Measurements from ENCODE around the gene IQSEC2.

Gene IQSEC2

DNA sequence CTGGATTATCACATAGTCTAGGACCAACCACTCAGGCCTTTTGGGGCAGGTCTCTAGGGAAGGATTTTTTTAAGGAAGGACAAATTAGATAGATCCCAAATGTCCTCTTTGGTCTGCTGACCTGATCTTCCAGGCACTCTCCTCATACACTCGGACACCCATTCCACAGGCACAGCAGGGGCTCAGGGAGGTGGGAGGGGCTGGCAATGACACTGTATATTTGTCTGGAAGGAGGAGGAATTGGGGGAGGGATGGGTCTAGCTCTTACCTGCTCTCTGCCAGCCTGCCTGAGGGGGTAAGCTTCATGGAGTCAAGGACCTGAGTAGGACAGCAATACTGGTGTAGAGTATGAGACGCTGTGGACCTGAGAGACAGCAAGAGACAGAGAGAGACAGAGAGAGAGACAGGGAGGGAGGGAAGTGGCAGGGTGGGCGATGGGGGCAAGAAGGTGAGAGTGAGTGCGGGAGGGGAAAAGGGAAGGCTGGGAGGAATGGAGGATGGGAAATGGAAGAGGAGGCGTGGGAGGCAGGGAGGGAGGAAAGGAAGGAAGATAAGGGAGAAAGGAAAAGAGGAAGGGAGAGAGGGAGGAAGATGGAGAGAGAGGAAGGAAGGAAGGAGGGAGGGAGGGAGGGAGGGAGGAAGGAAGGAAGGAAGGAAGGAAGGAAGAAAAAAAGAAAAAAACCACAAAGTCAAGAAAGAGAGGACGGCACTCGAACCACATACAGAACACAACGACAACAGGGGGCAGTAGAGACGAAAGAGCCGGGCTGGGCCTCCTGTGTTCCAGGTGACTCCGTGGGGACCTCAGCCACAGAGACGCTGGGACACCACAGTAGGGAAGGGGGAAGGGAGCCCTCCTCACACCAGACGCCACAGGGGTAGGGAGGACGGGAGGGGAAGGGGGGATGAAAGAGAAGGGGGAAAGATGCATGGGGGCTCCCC, 1.8 kb downstream of the IQSEC2 start:
- FAIRE-seq (no peak), DNase-seq (ENCODE audit: insufficient read length, low spot score) (no peak)

DNA sequence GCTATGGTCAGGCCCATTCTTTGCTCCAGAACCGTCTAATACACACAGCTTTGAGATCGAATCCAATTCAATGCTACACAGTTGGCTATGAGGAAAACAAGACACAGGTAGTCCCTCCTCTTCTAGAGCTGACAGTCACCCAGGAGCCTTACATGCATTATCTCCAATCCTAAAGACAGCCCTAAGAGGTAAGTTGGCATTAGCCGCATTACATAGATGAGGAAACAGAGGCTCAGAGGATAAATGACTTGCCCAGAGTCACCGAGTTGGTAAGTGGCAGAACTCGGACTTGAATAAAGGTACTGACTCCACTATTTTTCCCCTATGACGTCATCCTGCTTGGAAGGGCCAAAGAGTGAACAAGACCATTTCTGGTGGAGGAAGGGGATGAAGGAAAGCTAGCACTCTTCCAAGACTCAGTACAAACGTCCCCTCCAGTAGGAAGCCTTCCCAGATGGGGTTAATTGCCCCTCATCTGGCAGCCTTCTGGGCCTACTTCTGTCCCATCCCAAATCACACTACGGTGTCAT, 8.5 kb downstream of the IQSEC2 start:
- FAIRE-seq (no peak), DNase-seq (ENCODE audit: insufficient read length, low spot score) (no peak)

DNA sequence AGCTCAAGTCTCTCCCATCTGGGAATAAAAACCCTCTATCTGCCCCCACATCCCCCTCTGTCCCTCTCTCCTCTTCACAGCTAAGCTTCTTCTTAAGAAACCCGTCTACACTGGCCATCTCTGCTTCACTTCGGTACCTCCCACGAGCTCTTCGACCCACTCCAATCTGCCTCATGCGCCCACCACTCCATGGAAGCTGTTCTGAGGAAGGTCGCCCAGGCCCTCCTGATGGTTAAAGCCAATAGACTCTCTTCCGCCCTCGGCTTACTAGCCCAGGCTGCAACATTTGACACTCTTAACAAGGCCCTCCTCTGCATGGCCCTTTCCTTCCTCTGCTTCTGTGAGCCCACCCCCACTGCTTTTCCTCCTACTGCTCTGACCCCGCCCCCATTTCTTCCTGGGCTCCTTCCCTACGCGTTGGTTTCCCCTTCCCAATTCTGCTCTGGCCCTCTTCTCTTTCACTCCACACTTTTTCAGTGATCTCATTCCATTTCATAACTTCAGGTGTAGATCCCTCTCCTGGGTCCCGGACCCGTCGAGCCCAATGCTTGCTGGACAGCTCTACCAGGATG, 11.8 kb downstream of the IQSEC2 start:
- DNase-seq (ENCODE audit: insufficient read length, low spot score): no peak
- FAIRE-seq: no peak

DNA sequence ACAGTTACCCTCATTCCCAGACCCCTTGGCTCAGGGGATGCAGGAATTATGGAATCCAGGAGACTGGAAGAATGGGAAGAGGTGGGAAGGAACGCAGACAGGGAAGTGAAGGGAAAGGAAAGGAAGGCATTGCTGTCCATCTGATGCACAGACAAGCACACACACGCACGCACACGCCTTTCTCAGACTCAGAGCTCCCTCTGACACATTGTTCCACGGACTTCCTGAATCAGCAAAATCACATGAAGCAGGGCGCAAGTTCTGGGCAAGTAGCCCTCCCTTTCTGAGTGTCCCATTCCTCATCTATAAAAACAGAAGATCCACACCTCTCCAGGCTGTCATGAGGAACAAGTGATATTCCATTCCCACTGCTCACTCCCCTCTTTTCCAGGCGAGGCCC, 13.2 kb downstream of the IQSEC2 start:
- no peak for FAIRE-seq
- DNase-seq (ENCODE audit: insufficient read length, low spot score): no peak

DNA sequence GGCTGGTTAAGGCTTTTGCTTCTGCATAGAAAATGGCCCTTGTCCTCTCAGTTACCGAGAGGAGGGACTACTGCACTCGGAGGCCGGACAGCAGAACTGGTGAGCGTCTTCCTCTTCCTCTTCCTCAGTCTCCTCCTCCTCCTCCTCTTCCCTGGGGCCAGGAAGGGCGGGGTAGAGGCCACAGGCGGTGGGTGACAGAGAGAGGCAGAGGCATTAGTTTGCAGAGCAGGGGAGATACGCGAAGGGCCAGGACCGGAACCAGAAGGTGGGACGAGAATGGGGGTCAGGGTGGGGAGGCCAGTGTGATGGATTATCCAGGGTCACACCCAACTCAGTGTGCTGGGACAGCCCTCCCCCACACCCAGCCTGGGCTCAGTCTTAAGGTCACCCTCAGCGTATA, 14.5 kb downstream of the IQSEC2 start:
- DNase-seq (ENCODE audit: insufficient read length, low spot score) (no peak), FAIRE-seq (no peak)

DNA sequence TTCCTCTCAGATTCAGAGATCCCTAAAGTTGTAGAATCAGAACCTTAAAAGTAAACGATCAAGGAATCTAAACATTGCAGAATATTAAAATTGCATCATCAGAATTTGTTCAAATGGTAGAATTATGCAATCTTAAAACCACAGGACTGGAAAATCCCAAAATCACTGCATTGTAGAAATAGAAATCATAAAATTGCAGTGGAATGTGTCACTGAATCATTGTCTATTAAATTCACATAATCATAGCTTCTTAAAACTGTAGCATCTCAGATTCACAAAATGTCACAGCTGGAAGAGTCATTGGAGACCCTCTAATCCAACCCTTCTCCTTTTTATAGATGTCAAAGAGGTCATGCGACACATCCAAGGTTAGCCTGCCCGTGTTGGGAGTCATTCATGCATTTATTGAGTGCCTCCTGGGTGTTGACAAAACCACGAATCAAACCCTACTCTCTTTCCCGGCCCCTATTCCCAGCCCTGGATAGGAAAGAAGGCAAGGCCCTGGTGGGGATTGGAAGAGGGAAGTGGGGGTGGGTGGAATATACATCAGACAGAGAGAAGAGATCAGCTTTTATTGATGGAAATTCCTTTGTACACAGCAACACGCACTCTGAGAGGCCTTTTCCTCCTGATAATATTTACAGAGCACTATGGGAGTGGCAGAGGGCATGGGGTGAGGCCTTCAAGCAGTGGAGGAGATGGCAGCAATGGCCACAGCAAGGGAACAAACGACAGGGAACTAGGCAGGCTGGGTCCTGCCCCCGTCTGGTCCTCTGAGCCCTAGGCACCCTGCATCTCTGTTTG, 15.4 kb downstream of the IQSEC2 start:
- DNase-seq (ENCODE audit: insufficient read length, low spot score): no peak
- no peak for FAIRE-seq

DNA sequence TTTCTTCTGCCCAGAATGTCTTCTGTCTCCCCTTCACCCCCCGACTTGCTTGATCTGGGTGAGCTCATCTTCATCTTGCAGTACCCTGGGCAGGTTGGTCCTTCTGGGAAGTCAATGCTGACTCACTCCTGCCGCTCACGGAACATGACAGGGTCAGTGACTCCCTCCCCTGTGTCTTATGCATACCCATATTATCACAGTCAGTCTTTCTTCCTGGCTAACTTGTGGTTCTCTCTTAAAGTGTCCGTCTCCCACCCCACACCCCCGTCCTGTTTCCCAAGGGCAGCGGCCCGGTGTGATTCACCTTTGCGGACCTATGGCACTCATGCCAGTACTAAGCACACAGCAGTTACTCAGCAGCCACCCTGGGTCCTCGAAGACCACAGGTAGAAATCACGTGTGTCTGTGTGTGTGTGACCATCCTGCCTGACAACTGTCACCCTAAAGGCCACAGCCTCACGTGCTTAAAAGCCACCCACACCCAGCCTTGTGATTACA, 17.7 kb downstream of the IQSEC2 start:
- FAIRE-seq (no peak), DNase-seq (ENCODE audit: insufficient read length, low spot score) (no peak)

DNA sequence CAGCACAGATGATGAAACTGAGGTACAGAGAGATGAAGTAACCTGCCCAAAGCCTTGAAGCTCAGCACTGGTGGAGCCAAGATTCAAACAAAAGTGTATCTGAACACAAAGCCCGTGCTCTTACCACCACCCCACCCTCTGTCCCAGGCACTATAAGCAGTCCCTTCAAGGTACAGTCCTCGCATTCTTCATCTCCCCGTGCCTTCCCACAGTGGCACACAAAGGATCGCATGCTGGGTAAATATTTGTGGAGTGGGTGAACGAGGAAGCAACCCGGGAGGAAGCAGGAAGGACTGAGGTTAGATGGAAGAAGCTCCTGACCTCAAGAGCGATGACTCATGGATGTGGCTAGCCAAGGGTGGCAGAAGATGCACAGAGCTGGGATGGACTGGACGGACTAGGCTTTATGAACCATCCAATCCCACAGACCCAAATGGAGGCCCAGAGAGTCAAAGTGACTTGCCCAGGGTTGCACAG, 18.4 kb downstream of the IQSEC2 start:
- DNase-seq (ENCODE audit: insufficient read length, low spot score) (no peak), FAIRE-seq (no peak)

DNA sequence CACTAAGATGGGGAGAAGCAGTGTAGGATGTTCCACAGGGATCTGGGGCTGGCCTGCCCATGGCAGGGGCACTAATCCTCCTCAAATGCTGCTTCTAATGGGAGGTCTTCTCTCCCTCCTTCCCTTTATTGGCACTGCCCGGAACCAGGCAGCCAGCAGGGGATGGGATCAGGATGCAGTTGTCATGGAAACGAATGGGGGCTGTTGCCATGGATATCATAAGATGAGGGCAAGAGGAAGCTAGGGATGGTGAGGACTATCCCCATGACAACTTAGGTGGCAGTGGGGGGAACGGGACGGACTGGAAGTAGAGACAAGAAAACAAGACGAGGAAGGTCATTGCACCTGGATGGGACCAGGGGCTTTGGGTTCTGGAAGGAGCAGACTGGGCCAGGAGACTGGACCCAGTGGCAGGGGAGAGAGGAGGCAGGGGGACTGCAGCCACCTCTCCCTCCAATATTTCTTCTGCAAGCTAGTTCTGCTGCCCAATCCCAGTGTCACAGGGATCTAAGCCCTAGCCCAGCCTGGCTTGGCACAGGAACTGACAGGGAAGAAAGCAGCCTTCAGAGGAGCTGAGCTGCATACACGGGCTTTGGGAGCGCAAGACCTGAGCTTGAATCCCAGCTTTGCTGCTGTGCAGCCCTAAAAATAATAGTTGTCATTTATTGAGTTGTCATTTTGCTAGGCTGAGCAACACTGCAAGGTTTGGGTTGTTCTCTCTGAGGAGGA, 19.0 kb downstream of the IQSEC2 start:
- FAIRE-seq: no peak
- DNase-seq (ENCODE audit: insufficient read length, low spot score): no peak

DNA sequence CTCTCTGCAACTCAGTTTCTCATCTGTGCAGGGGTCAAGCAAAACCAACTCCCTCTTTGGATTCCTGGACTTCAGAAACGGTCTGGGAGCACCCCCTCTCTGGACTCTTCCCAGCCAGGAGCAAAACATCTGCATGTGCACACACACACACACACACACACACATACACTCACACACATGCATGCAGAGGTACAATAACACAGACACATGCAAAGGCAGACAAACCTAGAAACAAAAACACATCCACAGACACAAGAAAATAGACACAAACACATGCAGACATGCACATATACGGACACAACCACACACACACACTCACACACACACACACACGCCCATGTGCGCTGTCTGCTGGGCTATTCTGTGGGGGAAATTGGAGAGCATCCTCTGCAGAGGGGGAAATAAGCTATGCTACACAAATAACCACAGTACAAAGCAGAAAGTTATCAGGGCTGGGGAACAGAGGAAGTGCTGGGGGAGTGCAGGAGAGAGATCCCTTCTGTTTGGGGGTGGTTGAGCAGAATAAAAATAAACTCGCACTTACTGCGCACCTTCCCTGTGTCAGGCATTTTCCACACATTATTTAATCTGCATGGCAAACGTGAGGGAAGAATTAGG, 19.9 kb downstream of the IQSEC2 start:
- no peak for DNase-seq (ENCODE audit: insufficient read length, low spot score)
- FAIRE-seq: no peak

DNA sequence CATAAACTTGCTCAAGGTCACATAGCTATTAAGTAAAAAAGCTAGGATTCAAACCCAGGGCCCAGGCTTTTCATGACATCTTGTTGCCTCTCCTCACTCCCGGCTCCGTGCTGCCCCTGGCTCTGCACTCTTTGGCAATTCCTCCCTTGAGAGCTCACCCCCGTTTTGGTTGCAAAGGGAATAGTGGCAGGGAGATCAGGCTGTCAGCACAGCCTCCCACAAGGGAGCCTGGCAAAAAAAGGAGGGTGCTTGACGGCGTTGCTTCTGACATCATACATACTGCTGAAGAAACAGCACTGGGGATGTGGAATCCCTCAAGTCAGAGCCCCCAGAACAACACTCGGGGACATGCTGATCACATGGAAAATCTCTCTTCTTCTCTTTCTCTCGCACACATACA, 20.5 kb downstream of the IQSEC2 start:
- no peak for DNase-seq (ENCODE audit: insufficient read length, low spot score)
- FAIRE-seq: no peak

DNA sequence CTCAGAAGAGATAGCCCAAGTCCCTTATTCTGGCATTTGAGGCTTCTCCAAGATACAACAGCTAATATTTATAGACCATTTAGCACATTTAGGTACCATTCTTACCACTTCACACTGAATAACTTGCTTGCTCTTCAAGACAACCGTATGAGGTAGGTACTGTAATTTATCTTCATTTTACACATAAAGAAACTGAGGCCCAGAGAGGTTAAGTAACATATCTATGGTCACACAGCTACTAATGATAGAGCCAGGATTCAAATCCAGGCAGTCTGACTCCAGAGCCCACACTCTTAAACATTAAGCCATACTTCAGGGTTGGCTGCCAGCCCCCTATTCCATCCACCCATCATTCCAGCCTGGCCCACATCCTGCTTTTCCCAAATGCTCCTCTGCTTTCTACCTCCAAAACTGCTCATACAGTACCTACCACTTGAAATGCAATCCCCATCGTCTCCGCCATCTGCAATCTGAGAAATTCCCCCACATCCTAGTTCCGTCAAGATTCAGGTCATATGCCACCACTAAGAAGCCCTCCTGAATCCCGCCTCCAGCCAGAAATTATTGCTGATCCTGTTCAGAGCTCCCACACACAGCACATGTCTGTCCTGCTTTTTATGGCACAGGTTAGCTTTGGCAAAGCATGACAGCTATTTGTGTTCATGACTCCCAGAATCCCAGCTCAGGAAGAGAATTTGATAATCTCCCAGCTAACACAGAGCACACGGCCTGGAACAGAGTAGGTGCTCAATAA, 23.5 kb downstream of the IQSEC2 start:
- DNase-seq (ENCODE audit: insufficient read length, low spot score): no peak
- FAIRE-seq: no peak

DNA sequence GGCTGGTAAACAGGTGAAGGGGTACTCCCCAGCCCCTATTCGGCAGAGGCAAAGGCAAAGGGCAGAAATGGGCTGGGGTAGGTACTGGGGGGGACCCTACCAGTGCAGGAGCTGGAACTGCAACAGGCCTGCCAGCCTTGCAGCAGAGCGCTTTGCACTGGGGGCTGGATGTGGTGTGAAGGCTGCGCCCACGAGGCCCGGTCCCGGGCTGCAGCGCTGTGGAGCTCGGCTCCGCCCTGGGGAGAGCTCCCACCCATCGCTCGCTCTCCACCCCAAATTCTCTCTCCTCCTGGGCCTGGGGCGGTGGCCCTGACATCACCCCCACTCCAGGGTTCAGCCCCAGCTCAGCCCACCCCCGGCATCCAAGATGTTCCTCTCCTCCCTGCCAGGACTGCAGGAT, 24.2 kb downstream of the IQSEC2 start:
- DNase-seq (ENCODE audit: insufficient read length, low spot score) (no peak), FAIRE-seq (no peak)

DNA sequence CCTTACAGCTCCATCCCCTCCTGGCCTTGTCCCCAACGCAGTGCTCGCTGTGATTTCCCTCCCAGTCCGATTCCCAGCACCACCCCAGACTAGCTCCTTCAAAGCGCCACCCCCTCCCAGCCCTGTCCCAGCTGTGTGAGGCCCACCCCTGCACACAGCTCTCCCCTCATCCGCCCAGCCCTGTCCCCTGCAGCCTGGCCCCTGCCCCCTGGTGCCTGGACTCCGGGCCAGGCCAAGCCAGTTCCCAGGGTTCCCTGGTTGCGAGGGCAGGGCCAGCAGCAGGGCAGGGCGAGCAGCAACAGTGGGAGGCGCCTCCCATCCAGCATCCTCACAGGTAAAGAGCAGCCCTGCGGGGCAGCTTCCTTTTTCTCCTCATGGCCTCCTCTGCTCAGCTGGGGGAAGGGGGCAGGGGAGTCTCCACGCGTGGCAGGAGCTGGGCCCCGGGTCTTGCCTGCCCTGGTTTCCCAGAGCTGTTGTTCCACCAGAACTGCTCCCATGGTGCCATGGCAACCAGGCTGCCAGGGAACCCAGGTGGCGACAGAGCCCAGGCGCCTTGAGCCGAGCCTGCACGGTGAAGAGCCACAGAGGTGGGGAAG, 24.8 kb downstream of the IQSEC2 start:
- FAIRE-seq (no peak), DNase-seq (ENCODE audit: insufficient read length, low spot score) (no peak)

DNA sequence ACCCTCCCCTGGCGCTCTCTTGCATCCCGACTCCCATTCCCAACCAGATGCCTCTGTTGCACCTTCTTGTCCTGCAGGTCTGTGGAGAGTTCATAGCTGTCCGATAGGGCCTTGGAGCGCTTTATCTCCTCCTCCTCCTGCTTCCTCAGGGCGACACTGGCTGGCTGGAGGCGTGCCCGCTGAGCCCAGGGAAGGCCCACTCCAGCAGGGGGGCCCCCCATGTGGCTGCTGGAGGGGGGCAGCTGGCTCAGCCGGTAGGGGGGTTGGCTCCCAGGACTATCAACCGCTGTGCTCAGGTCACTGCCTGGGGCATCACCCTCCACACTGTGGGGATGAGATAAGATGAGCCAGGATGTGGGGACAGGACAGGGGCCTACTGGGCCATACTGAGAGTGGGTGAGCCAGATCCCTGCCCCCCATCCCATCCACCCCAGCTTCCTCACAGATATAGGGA, 25.6 kb downstream of the IQSEC2 start:
- no peak for FAIRE-seq
- DNase-seq (ENCODE audit: insufficient read length, low spot score): no peak

DNA sequence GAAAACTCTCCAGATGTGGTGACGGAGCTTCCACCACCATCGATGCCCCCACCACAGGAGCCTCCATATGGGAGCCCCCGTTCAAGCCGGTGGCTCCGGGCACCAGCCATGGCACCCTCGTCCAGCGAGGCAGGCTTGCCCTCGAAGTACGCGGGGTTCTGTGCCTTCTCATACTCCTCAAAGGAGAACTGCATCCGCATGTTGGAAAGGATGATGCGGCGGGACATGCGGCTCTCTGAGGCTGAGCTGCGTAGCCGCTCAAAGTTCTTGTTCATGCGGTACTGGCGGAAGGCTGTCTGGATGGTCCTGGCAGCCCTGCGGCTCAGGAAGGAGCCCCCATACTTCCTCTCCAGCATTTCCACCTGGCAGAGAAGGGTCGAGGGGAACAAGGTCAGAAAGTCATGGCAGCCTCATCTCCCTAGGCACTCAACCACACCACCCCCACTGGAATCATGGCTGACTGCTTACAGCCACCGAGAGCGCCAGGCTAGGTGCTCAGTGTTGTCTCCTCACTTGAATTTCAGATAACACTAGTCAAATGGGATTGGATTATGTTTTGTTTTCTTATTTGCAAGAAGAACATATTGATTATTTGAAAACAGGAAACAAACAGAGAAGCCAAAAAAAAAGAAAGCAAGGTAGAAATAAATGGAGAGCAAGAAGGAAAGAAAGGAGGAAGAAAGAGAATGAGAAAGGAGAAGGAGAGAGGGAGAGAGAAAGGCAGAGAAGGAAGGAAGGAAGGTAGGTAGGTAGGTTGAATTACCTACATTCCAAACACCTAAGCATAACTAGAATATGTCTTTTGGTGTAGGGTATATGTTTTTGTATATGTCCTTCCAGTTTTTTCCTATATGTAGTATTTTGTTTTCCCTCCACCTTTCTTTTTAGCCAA, 26.6 kb downstream of the IQSEC2 start:
- no peak for DNase-seq (ENCODE audit: insufficient read length, low spot score)
- no peak for FAIRE-seq

DNA sequence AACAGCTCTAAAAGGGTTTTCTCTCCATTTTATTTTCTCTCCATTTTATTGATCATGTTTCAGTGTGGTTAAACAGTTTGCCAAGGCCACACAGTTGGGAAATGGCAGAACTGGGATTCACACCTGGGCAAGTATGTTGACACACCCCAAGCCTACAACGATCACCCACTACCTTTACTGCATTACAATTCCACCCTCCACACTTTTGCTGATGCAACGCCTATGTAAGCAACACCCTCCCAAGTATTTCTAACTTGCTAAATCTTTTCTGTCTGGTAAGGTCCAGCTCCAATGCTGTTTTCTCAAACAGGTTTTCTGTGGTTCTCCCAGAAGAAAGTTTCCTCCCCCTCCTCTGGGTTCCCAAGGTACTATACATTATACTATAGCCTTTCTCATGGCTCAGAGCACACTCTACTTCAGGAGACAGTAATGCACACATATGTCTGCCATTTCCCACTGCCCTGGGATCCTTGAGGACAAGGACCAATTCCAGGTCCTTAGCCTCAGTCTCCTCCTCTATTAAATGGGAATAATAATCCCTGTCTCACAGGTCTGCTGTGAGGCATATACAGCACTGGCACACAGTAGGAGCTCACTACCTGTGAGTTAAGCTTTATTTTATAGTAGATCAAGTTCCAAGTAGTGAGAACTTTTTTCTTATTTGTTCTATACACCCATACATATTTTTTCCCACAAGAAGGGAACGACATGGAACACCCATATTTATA, 27.9 kb downstream of the IQSEC2 start:
- DNase-seq (ENCODE audit: insufficient read length, low spot score) (no peak), FAIRE-seq (no peak)

Measured in GM19239 (cell line).